CD14-positive monocyte (primary cell): Measurements from ENCODE around the gene CXCR2. TPM values are rescaled to one million over a fixed set of nuclear protein-coding genes. Genes with fewer than 3 reads are reported as not detected.

ENCODE experiments used
- DNase-seq, 3 donors: peaks; one replicate each; pipeline ENCODE4 v3.0.0-alpha.2; 2011 to 2022
- H2AFZ ChIP-seq: 2 replicates; pipeline ENCODE4 v1.6.0; 2012; ENCODE audit warnings: mild to moderate bottlenecking, low read depth, low read length, inconsistent platforms; ENCODE audit not compliant: insufficient read depth, poor library complexity, severe bottlenecking
- H3K27ac ChIP-seq, 2 donors: 1 replicate in 1 of 2; 2 replicates in 1 of 2; pipeline ENCODE4 v1.5.1; 2012 to 2013; ENCODE audit warnings: low read length in 2 of 2, control low read depth in 1 of 2, inconsistent platforms in 1 of 2, low read depth in 1 of 2, mild to moderate bottlenecking in 1 of 2
- H3K27me3 ChIP-seq, 2 donors: one replicate each; pipeline versions ENCODE4 v1.6.0 to v1.6.1; 2011 to 2013; ENCODE audit warnings: low read length in 2 of 2; ENCODE audit not compliant: control insufficient read depth in 2 of 2, insufficient read depth in 2 of 2
- H3K36me3 ChIP-seq, 2 donors: replicated peaks in 1 of 2; 1 replicate in 1 of 2; 2 replicates in 1 of 2; pipeline versions ENCODE4 v1.5.1 to v1.6.1; 2012 to 2013; ENCODE audit warnings: low read length in 2 of 2, control low read depth in 1 of 2, inconsistent platforms in 1 of 2, mild to moderate bottlenecking in 1 of 2; ENCODE audit not compliant: insufficient read depth in 2 of 2, control insufficient read depth in 1 of 2
- H3K4me1 ChIP-seq, 2 donors: 1 replicate in 1 of 2; 2 replicates in 1 of 2; pipeline versions ENCODE4 v1.5.1 to v1.6.1; 2012 to 2013; ENCODE audit warnings: low read length in 2 of 2, control low read depth in 1 of 2, inconsistent platforms in 1 of 2, mild to moderate bottlenecking in 1 of 2, moderate library complexity in 1 of 2; ENCODE audit not compliant: insufficient read depth in 2 of 2, control insufficient read depth in 1 of 2
- H3K4me2 ChIP-seq: replicated peaks from 2 replicates; pipeline ENCODE3; 2012; ENCODE audit warnings: low read length, moderate library complexity, mild to moderate bottlenecking; ENCODE audit not compliant: poor library complexity, severe bottlenecking; ENCODE audit errors: extremely low read depth
- H3K4me3 ChIP-seq, 3 experiments: fragments of 200-600 bp in 1 of 3; sonication (generic) in 1 of 3; replicated peaks in 1 of 3; 1 replicate in 2 of 3; 2 replicates in 1 of 3; pipeline ENCODE4 v1.5.1; 2011 to 2013; ENCODE audit warnings: low read length in 3 of 3, mild to moderate bottlenecking in 3 of 3, control low read depth in 2 of 3, low read depth in 2 of 3, inconsistent platforms in 1 of 3, moderate library complexity in 1 of 3
- H3K79me2 ChIP-seq: 2 replicates; pipeline ENCODE4 v1.6.0; 2012; ENCODE audit warnings: mild to moderate bottlenecking, control low read depth, inconsistent platforms, low read length, moderate library complexity; ENCODE audit not compliant: insufficient read depth
- H3K9ac ChIP-seq: 2 replicates; pipeline ENCODE4 v1.6.0; 2017; ENCODE audit warnings: low read length, mild to moderate bottlenecking; ENCODE audit not compliant: insufficient read depth, poor library complexity, severe bottlenecking
- H3K9me3 ChIP-seq, 2 donors: replicated peaks in 1 of 2; 1 replicate in 1 of 2; 2 replicates in 1 of 2; pipeline versions ENCODE4 v1.5.1 to v1.6.1; 2012 to 2013; ENCODE audit warnings: low read length in 2 of 2, control low read depth in 1 of 2; ENCODE audit not compliant: control insufficient read depth in 1 of 2, insufficient read depth in 1 of 2
- H4K20me1 ChIP-seq: 2 replicates; pipeline ENCODE4 v1.6.0; 2012; ENCODE audit warnings: mild to moderate bottlenecking, low read length, control low read depth, moderate library complexity; ENCODE audit not compliant: insufficient read depth
- H3K27ac Mint-ChIP-seq, 7 donors: one replicate each; pipeline ENCODE4 v1.8.0; 2020; ENCODE audit warnings: mild to moderate bottlenecking in 7 of 7, mixed read lengths in 7 of 7, moderate library complexity in 6 of 7, inconsistent platforms in 2 of 7
- H3K27me3 Mint-ChIP-seq, 3 donors: one replicate each; pipeline ENCODE4 v1.8.0; 2021 to 2022; ENCODE audit warnings: low read depth in 3 of 3, mild to moderate bottlenecking in 3 of 3, mixed read lengths in 3 of 3, moderate library complexity in 3 of 3, inconsistent platforms in 1 of 3
- H3K36me3 Mint-ChIP-seq, 2 donors: one replicate each; pipeline ENCODE4 v1.8.0; 2020; ENCODE audit warnings: mixed read lengths in 2 of 2, inconsistent platforms in 1 of 2, mild to moderate bottlenecking in 1 of 2
- H3K4me1 Mint-ChIP-seq: one replicate; pipeline ENCODE4 v1.8.0; 2020; ENCODE audit warnings: mild to moderate bottlenecking, mixed read lengths
- H3K4me3 Mint-ChIP-seq, 2 donors: one replicate each; pipeline ENCODE4 v1.8.0; 2020; ENCODE audit warnings: mild to moderate bottlenecking in 2 of 2, mixed read lengths in 2 of 2, moderate library complexity in 1 of 2
- H3K9me3 Mint-ChIP-seq, 7 donors: one replicate each; pipeline ENCODE4 v1.8.0; 2020 to 2022; ENCODE audit warnings: mixed read lengths in 7 of 7, mild to moderate bottlenecking in 6 of 7, moderate library complexity in 6 of 7, inconsistent platforms in 2 of 7
- CTCF ChIP-seq: fragments of 200-600 bp; IDR thresholded peaks from one replicate; pipeline ENCODE4 v1.8.0; 2022; ENCODE audit warnings: antibody characterized with exemption, mild to moderate bottlenecking
- WGBS: methylation state at CpG from one replicate; pipeline ENCODE4 v1.1.5; 2013; ENCODE audit warnings: missing lambda C conversion rate; ENCODE audit not compliant: insufficient coverage; 5-methylcytosine and 5-hydroxymethylcytosine counted together
- intact Hi-C, 2 donors: fragments of 100-400 bp; cut with micrococcal nuclease; formaldehyde crosslinking; loops; one replicate each; pipeline versions ENCODE4 v1.15.0 to v1.15.1; 2023
- polyA plus RNA-seq, 3 donors: library from polyadenylated mRNA; depleted of rRNA in 1 of 3; unstranded in 2 of 3; stranded (reverse) in 1 of 3; fragments of 300-500 nt in 2 of 3; fragments of >200 nt in 1 of 3; fragmentation: Illumina TruSeq in 2 of 3; gene quantifications; 1 replicate in 2 of 3; 2 replicates in 1 of 3; pipeline ENCODE4 v1.2.3, GENCODE V29; 2012 to 2021

Gene CXCR2
- polyA plus RNA-seq, 3 donors, result 7.8 to 33.5 (median 14.0) TPM

GRCh38 chr2:218161644-218162043 lies 35.8 kb downstream of the CXCR2 start:
- TF ChIP-seq CTCF, result no peak
- WGBS, result no CpG with 5 or more reads among the region's 2 CpGs
- Histone ChIP-seq H4K20me1 (no peaks in the 10 kb centered on the region), H2AFZ (no peak overlapping the region), H3K4me3 (no peak overlapping the region), H3K9me3 (no peaks in the 10 kb centered on the region), H3K9ac (no peak overlapping the region), H3K27ac (no peak overlapping the region), H3K79me2 (peaks cover 3% of the 10 kb centered on the region), H3K36me3 (no peaks in the 10 kb centered on the region), H3K4me1 (peaks cover 23 to 29% of the 10 kb centered on the region in 2 donors), H3K27me3 (no peaks in the 10 kb centered on the region), H3K4me2 (no peak overlapping the region)
- Mint-ChIP-seq H3K9me3 (peaks cover 0 to 2% (median 0%) of the 10 kb centered on the region in 7 donors), H3K36me3 (peaks cover 12 to 20% of the 10 kb centered on the region in 2 donors), H3K4me1 (peaks cover 36% of the 10 kb centered on the region), H3K4me3 (no peak overlapping the region), H3K27me3 (peaks cover 5 to 10% (median 5%) of the 10 kb centered on the region in 3 donors), H3K27ac (no peak overlapping the region)
- DNase-seq, result peak; percentile 34 to 59 (median 51)
- intact Hi-C loops, result no loop called here

- DNase-seq, result no peak
- Histone ChIP-seq H3K27ac (no peak overlapping the region), H3K36me3 (no peaks in the 10 kb centered on the region), H3K4me3 (no peak overlapping the region), H3K9ac (no peak overlapping the region), H4K20me1 (no peaks in the 10 kb centered on the region), H3K4me1 (peaks cover 33 to 40% of the 10 kb centered on the region in 2 donors), H3K9me3 (no peaks in the 10 kb centered on the region), H3K79me2 (peaks cover 3% of the 10 kb centered on the region), H3K4me2 (no peak overlapping the region), H2AFZ (no peak overlapping the region), H3K27me3 (no peaks in the 10 kb centered on the region)
- WGBS, result 100% methylated on average over 1 of the region's 1 CpG
- Mint-ChIP-seq H3K4me3 (no peak overlapping the region), H3K36me3 (peaks cover 12 to 20% of the 10 kb centered on the region in 2 donors), H3K4me1 (peaks cover 47% of the 10 kb centered on the region), H3K27me3 (peaks cover 5 to 10% (median 5%) of the 10 kb centered on the region in 3 donors), H3K27ac (no peak overlapping the region), H3K9me3 (peaks cover 0 to 2% (median 0%) of the 10 kb centered on the region in 7 donors)
- no peak for TF ChIP-seq CTCF
- intact Hi-C loops, result no loop called here
Observed at GRCh38 chr2:218162814-218163213, 37.0 kb downstream of the CXCR2 start.
